Colonic mucosa (tissue), 4 donors: ENCODE data around the gene TMCC3. TPM values are rescaled to one million over a fixed set of nuclear protein-coding genes. Genes with fewer than 3 reads are reported as not detected.

Source experiments
- DNase-seq: peaks from one replicate; pipeline ENCODE4 v3.0.0-alpha.2; 2020
- H3K27ac ChIP-seq: fragments of 200-600 bp; one replicate; pipeline ENCODE4 v1.8.0; 2021
- H3K27me3 ChIP-seq: fragments of 200-600 bp; one replicate; pipeline ENCODE4 v1.8.0; 2021
- H3K36me3 ChIP-seq: fragments of 200-600 bp; one replicate; pipeline ENCODE4 v1.8.0; 2021
- H3K4me1 ChIP-seq: fragments of 200-600 bp; one replicate; pipeline ENCODE4 v1.8.0; 2021; ENCODE audit warnings: mild to moderate bottlenecking
- H3K4me3 ChIP-seq: fragments of 200-600 bp; one replicate; pipeline ENCODE4 v1.8.0; 2021
- H3K9ac ChIP-seq, 2 donors: one replicate each; pipeline ENCODE4 v1.7.0; 2013; ENCODE audit warnings: control low read depth in 2 of 2, low read depth in 2 of 2, low read length in 2 of 2
- H3K9me3 ChIP-seq: fragments of 200-600 bp; one replicate; pipeline ENCODE4 v1.8.0; 2021
- CTCF ChIP-seq: fragments of 200-600 bp; IDR thresholded peaks from one replicate; pipeline ENCODE4 v1.8.0; 2022; ENCODE audit warnings: antibody characterized with exemption, mild to moderate bottlenecking
- intact Hi-C: fragments of 100-400 bp; cut with DNase I; formaldehyde crosslinking; loops from one replicate; pipeline ENCODE4 v1.14.1; 2022
- total RNA-seq, 2 donors: library from RNA; stranded (reverse); fragmentation: NEBNext Ultra II Directional in 1 of 2; extraction: Animal tissue kit (Norgen Biotek cat#: 25700) in 1 of 2; gene quantifications; one replicate each; pipeline ENCODE4 v1.2.1, GENCODE V29; 2021
- donor health status: healthy.
- donor health status: DM: no; HTN: no; CAD: no.
- donor health status: DM: no; HTN: no; CAD: no.

The TMCC3 gene
- total RNA-seq, 2 donors from 2014 or later: 21.4 to 77.4 TPM

- Histone ChIP-seq H3K4me3 (no peak overlapping the region), H3K27me3 (no peaks in the 10 kb centered on the region), H3K4me1 (no peaks in the 10 kb centered on the region), H3K27ac (no peak overlapping the region), H3K9ac (no peak overlapping the region), H3K36me3 (no peaks in the 10 kb centered on the region), H3K9me3 (no peaks in the 10 kb centered on the region)
- intact Hi-C loops: no loop called here
- no peak for DNase-seq
- TF ChIP-seq CTCF: no peak
Measured at GRCh38 chr12:94671917-94672316, 21.6 kb upstream of the TMCC3 start.

- no peaks in the 10 kb centered on the region for H3K9me3 ChIP-seq
- H3K4me1 ChIP-seq: no peaks in the 10 kb centered on the region
- H3K36me3 ChIP-seq: no peaks in the 10 kb centered on the region
- H3K4me3 ChIP-seq: no peak overlapping the region
- no peak for TF ChIP-seq CTCF
- H3K27me3 ChIP-seq: no peaks in the 10 kb centered on the region
- no peak for DNase-seq
- no peak overlapping the region for H3K27ac ChIP-seq
- intact Hi-C loops: no loop called here
- H3K9ac ChIP-seq: no peak overlapping the region
Measured at GRCh38 chr12:94670898-94671297, 20.5 kb upstream of the TMCC3 start.

- intact Hi-C loops: no loop called here
- DNase-seq: no peak
- no peak for TF ChIP-seq CTCF
Measured at GRCh38 chr12:94670075-94670474, 19.7 kb upstream of the TMCC3 start.

GRCh38 chr12:94667031-94667540 is 16.7 kb upstream of the TMCC3 start:
- H3K27me3 ChIP-seq: no peaks in the 10 kb centered on the region
- no peak overlapping the region for H3K4me3 ChIP-seq
- intact Hi-C loops: no loop called here
- no peak for DNase-seq
- H3K9ac ChIP-seq: no peak overlapping the region
- H3K9me3 ChIP-seq: no peaks in the 10 kb centered on the region
- H3K27ac ChIP-seq: no peak overlapping the region
- no peak for TF ChIP-seq CTCF
- no peaks in the 10 kb centered on the region for H3K36me3 ChIP-seq
- no peaks in the 10 kb centered on the region for H3K4me1 ChIP-seq

More at GRCh38 chr12:94670075-94670474, 19.7 kb upstream of the TMCC3 start:
- Histone ChIP-seq H3K4me1 (no peaks in the 10 kb centered on the region), H3K27me3 (no peaks in the 10 kb centered on the region), H3K4me3 (no peak overlapping the region), H3K27ac (no peak overlapping the region), H3K9ac (no peak overlapping the region), H3K36me3 (no peaks in the 10 kb centered on the region), H3K9me3 (no peaks in the 10 kb centered on the region)

- no peak overlapping the region for H3K4me3 ChIP-seq
- no peaks in the 10 kb centered on the region for H3K9me3 ChIP-seq
- no peaks in the 10 kb centered on the region for H3K36me3 ChIP-seq
- no peaks in the 10 kb centered on the region for H3K4me1 ChIP-seq
- intact Hi-C loops: no loop called here
- no peak for TF ChIP-seq CTCF
- H3K9ac ChIP-seq: no peak overlapping the region
- no peaks in the 10 kb centered on the region for H3K27me3 ChIP-seq
- no peak overlapping the region for H3K27ac ChIP-seq
- no peak for DNase-seq
Measured at GRCh38 chr12:94666158-94666557, 15.8 kb upstream of the TMCC3 start.
